Peyer's patch (tissue), 4 donors: ENCODE data around the gene PLXDC1.

Source experiments
- POLR2A ChIP-seq, 2 donors: fragments of 450-650 bp; IDR thresholded peaks; one replicate each; pipeline ENCODE4 v1.5.1; 2017; ENCODE audit warnings: antibody characterized with exemption in 2 of 2, mild to moderate bottlenecking in 2 of 2, moderate library complexity in 2 of 2
- TF ChIP-seq, protein P1 (sequence below), 6 experiments: fragments of 450-650 bp in 4 of 6; fragments of 200-600 bp in 2 of 6; sonication (generic) in 1 of 6; IDR thresholded peaks; one replicate each; pipeline ENCODE4 v1.5.1; 2017 to 2019; ENCODE audit warnings: antibody characterized with exemption in 6 of 6, mild to moderate bottlenecking in 3 of 6, moderate library complexity in 1 of 6

DNA sequence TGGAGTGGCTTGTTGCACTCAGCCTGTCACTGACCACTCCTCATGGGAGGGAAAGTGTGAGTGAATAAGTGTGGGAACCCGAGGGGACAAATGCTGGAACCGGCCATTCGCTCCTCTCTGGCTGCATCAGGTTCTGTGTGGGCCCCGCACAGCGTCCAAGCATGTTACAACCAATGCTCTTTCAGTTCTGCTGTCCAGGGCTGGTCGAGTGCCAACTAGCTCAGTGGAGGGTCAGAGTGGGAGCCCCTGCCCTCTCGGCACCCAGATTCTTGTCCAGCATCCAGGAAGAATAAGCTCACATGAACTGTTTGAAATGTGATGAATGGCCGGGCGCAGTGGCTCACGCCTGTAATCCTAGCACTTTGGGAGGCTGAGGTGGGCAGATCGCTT is 135.9 kb downstream of the PLXDC1 start:
- TF ChIP-seq, protein P1, sequence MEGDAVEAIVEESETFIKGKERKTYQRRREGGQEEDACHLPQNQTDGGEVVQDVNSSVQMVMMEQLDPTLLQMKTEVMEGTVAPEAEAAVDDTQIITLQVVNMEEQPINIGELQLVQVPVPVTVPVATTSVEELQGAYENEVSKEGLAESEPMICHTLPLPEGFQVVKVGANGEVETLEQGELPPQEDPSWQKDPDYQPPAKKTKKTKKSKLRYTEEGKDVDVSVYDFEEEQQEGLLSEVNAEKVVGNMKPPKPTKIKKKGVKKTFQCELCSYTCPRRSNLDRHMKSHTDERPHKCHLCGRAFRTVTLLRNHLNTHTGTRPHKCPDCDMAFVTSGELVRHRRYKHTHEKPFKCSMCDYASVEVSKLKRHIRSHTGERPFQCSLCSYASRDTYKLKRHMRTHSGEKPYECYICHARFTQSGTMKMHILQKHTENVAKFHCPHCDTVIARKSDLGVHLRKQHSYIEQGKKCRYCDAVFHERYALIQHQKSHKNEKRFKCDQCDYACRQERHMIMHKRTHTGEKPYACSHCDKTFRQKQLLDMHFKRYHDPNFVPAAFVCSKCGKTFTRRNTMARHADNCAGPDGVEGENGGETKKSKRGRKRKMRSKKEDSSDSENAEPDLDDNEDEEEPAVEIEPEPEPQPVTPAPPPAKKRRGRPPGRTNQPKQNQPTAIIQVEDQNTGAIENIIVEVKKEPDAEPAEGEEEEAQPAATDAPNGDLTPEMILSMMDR (IDR thresholded peaks at IDR 0.05): no peak
- TF ChIP-seq POLR2A (IDR thresholded peaks at IDR 0.05): no peak
